ENCODE data around the gene FMN1.

FMN1 gene

DNA sequence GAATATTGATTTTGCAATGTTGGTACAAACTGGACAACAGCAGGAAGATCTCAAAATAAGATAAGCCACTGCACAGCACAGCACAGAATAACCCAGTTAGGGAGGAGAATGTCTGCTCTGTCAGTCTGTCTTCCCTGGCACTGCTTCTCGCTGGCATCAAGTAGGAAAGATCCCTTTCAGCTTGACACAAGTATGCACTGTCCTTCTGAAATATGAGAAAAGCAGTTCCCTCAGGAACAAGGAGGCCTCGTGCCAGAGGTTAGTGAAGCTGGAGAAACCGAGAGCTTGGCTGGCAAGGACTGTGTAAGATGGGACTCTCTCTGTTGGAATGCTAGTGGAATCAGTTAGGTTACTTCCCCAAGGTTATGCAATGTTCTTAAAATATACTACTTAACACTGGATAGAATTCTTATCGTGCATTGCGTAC is 59.1 kb downstream of the FMN1 start:
- Histone ChIP-seq H3K27me3 (ENCODE audit: insufficient read depth, low read depth, severe bottlenecking) (no peaks in the 10 kb centered on the region), H3K4me3 (ENCODE audit: low read depth, low read length) (no peak overlapping the region), H3K27ac (no peak overlapping the region), H3K9me3 (ENCODE audit: severe bottlenecking) (no peaks in the 10 kb centered on the region), H3K36me3 (peaks cover 4% of the 10 kb centered on the region; the same call in 1 of the 2 replicates)
- TF ChIP-seq, protein P1, sequence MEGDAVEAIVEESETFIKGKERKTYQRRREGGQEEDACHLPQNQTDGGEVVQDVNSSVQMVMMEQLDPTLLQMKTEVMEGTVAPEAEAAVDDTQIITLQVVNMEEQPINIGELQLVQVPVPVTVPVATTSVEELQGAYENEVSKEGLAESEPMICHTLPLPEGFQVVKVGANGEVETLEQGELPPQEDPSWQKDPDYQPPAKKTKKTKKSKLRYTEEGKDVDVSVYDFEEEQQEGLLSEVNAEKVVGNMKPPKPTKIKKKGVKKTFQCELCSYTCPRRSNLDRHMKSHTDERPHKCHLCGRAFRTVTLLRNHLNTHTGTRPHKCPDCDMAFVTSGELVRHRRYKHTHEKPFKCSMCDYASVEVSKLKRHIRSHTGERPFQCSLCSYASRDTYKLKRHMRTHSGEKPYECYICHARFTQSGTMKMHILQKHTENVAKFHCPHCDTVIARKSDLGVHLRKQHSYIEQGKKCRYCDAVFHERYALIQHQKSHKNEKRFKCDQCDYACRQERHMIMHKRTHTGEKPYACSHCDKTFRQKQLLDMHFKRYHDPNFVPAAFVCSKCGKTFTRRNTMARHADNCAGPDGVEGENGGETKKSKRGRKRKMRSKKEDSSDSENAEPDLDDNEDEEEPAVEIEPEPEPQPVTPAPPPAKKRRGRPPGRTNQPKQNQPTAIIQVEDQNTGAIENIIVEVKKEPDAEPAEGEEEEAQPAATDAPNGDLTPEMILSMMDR (IDR thresholded peaks at IDR 0.05; ENCODE audit: low read depth, low read length), result no peak
- no peak for DNase-seq

DNA sequence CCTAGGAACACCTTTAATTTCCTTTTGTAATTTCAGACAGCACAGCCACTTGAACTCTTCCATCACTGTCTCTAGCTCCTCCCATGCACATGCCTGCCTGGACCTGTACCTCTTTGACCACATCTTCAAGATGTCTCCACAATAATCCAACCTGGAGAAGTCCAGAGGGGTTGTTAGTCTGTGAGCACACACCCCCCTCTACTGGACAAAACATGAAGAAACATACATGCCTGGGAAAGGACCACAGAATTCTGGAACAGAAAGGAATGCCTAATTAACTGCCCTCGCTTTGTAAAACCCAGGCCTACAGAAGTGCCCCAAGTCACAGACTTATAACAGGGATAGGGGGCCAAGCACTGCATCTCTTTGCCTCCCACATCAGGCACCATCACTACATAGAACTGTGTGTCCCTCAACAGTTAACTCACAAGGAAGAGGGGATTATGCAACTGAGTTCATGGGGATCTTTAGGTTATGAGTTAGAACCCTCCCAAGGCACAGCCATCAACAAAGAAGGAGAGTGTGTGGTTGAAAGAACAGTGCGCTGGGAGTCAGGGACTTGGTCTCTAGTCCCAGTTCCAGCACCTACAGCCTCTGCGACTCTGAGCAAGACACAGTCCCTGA is 61.7 kb downstream of the FMN1 start:
- H3K9me3 ChIP-seq (ENCODE audit: severe bottlenecking), result no peaks in the 10 kb centered on the region
- H3K27me3 ChIP-seq (ENCODE audit: insufficient read depth, low read depth, severe bottlenecking), result no peaks in the 10 kb centered on the region
- DNase-seq, result peak; percentile 47
- TF ChIP-seq, protein P1 (IDR thresholded peaks at IDR 0.05; ENCODE audit: low read depth, low read length), result peak; percentile 67
- peaks cover 4% of the 10 kb centered on the region; the same call in 1 of the 2 replicates for H3K36me3 ChIP-seq
- H3K4me3 ChIP-seq (ENCODE audit: low read depth, low read length), result no peak overlapping the region
- no peak overlapping the region for H3K27ac ChIP-seq

DNA sequence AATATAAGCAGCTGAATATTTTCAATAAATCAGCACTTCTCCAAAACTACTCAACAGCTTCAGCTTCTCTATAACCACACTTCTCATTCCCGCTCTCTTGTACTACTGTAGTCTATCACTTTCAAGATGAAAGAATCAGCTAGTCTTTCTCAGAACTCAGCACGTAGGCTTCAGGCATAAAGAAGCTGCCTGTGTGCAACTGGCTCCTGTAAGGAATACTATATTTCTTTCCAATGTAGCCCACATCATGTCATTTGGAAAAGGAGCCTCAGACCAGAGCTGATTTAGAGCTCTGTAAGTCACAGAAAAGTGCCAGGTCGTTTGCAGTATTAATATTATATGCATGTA is 62.3 kb downstream of the FMN1 start:
- no peak overlapping the region for H3K4me3 ChIP-seq (ENCODE audit: low read depth, low read length)
- no peaks in the 10 kb centered on the region for H3K9me3 ChIP-seq (ENCODE audit: severe bottlenecking)
- no peak overlapping the region for H3K27ac ChIP-seq
- no peak for DNase-seq
- H3K27me3 ChIP-seq (ENCODE audit: insufficient read depth, low read depth, severe bottlenecking), result no peaks in the 10 kb centered on the region
- peaks cover 4% of the 10 kb centered on the region; the same call in 1 of the 2 replicates for H3K36me3 ChIP-seq
- TF ChIP-seq, protein P1 (IDR thresholded peaks at IDR 0.05; ENCODE audit: low read depth, low read length), result no peak

DNA sequence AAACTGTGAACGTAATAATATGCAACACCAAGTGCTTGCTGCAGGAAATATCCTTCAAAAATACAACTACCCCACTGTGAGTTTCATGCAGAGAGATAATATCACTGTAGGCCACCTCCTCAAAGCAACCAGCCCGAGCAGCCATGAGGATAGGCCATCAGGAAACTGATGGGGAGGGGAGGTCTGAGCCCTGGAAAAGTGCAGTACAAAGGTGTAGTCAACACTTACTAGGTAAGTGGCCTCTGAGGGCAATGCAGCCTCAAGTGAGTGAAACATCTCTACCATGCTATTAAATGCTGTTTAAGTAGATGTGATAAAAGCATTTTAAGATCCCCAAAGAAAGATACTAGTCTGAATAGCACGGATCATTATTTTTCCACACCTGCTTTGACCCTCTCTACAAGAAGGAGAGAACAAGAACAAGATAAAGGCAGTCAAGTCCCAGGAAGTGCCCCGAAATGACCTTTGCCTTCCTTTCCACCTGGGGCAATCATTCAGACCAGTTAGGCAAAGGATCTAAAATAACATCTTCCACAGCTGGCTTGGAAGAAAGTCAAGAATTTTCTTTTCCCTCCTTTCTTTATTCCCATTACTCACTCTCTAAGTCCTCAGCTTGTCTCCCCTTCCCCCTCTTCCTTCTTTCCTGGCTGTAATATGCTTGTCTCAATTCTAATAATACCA is 62.8 kb downstream of the FMN1 start:
- Histone ChIP-seq H3K27me3 (ENCODE audit: insufficient read depth, low read depth, severe bottlenecking) (no peaks in the 10 kb centered on the region), H3K27ac (no peak overlapping the region), H3K9me3 (ENCODE audit: severe bottlenecking) (no peaks in the 10 kb centered on the region), H3K36me3 (peaks cover 4% of the 10 kb centered on the region; the same call in 1 of the 2 replicates), H3K4me3 (ENCODE audit: low read depth, low read length) (no peak overlapping the region)
- TF ChIP-seq, protein P1 (IDR thresholded peaks at IDR 0.05; ENCODE audit: low read depth, low read length), result no peak
- DNase-seq, result no peak

DNA sequence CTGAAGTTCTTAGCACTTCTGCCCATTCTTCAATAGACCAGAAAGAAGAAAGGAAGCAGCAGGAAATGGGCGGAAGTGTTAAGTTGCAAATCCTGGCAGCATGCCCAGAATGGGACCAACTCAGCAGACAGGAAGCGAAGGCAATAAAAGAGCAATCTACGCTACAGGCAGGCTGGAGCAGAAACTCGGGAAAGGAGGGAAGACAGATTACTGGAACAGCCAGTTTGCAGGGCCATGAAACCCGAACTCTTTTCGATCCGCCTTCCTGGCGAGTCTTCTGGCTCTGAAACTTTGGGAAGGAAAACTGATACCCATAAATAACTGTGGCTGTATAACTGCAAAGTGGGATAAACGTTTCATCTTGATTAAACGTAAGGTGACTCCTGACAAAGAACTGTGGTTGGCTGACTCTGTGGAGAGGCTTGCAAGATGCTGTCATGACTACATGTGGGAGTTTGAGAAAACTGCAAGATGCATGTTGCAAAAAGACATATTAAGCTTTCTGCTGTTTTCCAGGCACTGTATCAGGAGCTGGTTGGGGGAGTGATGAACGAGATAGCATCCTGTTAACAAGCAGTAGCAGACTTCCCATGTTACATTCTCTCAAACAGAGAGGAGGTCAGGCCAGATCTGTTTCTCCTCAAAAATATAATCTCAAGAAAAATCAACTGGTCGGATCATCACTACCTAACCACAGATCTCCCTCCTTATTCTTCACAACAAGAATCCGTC is 67.8 kb downstream of the FMN1 start:
- H3K36me3 ChIP-seq, result no peaks in the 10 kb centered on the region; the same call in 1 of the 2 replicates
- TF ChIP-seq, protein P1 (IDR thresholded peaks at IDR 0.05; ENCODE audit: low read depth, low read length), result no peak
- no peaks in the 10 kb centered on the region for H3K9me3 ChIP-seq (ENCODE audit: severe bottlenecking)
- DNase-seq, result no peak
- no peak overlapping the region for H3K4me3 ChIP-seq (ENCODE audit: low read depth, low read length)
- H3K27me3 ChIP-seq (ENCODE audit: insufficient read depth, low read depth, severe bottlenecking), result no peaks in the 10 kb centered on the region
- no peak overlapping the region for H3K27ac ChIP-seq

Measured in WERI-Rb-1 (cell line).